ENCODE results near the gene TRIM14.

Gene TRIM14

DNA sequence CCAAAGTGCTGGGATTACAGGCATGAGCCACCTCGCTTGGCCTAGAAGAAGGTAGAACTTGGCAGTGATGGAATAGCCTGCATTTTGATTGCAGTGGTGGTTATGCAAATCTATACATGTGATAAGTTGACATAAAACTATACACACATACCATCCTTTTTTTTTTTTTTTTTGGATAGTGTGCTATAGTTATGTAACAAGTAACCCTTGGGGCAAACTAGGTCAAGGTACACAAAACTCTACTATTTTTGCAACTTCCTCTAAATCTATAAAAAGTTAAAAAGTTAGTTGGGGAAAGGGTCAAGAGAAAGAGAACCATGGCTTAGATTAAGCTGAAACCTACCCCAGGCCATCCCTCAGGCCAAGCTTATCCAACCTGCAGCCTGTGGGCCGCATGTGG is 11.1 kb downstream of the TRIM14 start:
- TF ChIP-seq, protein P1, sequence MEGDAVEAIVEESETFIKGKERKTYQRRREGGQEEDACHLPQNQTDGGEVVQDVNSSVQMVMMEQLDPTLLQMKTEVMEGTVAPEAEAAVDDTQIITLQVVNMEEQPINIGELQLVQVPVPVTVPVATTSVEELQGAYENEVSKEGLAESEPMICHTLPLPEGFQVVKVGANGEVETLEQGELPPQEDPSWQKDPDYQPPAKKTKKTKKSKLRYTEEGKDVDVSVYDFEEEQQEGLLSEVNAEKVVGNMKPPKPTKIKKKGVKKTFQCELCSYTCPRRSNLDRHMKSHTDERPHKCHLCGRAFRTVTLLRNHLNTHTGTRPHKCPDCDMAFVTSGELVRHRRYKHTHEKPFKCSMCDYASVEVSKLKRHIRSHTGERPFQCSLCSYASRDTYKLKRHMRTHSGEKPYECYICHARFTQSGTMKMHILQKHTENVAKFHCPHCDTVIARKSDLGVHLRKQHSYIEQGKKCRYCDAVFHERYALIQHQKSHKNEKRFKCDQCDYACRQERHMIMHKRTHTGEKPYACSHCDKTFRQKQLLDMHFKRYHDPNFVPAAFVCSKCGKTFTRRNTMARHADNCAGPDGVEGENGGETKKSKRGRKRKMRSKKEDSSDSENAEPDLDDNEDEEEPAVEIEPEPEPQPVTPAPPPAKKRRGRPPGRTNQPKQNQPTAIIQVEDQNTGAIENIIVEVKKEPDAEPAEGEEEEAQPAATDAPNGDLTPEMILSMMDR (IDR thresholded peaks at IDR 0.05; ENCODE audit: insufficient read depth, missing control alignments), result no peak
- no peak for FAIRE-seq
- DNase-seq (ENCODE audit: insufficient read length, low spot score), result no peak

DNA sequence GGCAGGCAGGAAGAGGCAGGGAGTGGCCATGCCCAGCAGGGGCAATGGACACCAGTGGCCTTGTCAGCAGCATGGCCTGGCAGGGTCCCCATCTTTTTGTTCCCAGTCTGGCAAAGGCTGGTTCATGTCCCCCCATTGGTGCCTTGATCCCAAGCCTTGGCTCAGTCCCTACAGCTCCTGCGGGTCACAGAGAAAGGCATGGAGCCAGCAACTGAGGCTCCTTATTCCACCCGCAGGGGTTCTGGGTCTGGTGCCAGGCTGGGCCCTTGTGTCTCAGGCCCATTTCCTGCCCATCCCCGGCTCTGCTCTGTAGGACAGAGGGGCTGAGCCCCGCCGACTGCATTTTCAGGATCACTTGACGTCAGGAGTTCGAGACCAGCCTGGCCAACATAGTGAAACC is 14.0 kb downstream of the TRIM14 start:
- DNase-seq (ENCODE audit: insufficient read length, low spot score) (no peak), FAIRE-seq (no peak)
- TF ChIP-seq, protein P1 (IDR thresholded peaks at IDR 0.05; ENCODE audit: insufficient read depth, missing control alignments), result no peak

DNA sequence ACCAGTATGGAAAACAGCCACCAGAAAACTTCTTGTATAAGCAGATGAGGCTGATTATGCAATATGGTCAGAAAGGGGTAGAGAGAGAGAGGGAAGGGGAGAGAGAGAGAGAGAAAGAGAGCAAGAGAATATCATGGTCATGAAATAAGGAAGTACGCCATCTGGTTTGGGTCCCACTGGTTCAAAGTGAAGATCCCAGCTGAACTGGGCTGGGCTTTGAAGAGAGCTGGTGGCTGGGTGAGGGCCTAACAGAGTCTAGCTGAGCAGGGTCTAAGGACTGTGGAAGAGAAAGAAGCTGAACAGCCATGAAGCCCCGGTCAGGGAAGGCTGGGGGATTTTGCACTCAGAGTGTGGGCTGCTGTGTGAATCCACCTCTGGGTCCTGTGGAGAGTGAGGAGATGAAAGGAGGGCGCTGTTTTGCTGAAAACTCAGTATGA is 14.6 kb downstream of the TRIM14 start:
- no peak for FAIRE-seq
- TF ChIP-seq, protein P1 (IDR thresholded peaks at IDR 0.05; ENCODE audit: insufficient read depth, missing control alignments), result no peak
- no peak for DNase-seq (ENCODE audit: insufficient read length, low spot score)

DNA sequence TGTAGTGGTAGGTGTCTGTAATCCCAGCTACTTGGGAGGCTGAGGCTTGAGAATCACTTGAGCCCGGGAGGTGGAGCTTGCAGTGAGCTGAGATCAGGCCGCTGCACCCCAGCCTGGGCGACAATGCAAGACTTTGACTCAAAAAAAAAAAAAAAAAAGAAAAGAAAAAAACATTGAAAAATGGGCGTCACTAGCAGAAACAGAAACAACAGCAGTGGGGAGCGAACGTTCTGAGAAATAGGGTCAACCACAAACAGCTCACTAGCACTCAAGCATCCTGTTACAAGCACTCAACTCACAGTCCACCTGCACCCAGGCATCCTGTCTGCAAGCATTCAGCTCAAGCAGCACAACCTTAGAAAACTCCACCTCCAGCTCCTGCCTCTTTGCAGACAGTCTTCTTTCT is 17.2 kb downstream of the TRIM14 start:
- DNase-seq (ENCODE audit: insufficient read length, low spot score) (no peak), FAIRE-seq (no peak)
- TF ChIP-seq, protein P1 (IDR thresholded peaks at IDR 0.05; ENCODE audit: insufficient read depth, missing control alignments), result no peak

DNA sequence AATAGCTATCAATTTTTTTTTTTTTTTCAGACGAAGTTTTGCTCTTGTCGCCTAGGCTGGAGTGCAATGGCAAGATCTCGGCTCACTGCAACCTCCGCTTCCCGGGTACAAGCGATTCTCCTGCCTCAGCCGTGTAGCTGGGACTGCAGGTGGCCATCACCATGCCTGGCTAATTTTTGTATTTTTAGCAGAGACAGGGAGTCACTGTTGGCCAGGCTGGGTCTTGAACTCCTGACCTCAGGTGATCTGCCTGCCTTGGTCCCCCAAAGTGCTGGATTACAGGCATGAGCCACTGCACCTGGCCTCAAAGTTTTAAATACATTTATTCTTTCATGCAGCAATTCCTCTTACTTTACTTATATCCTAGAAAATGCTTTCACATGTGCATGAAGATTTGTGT is 17.6 kb downstream of the TRIM14 start:
- TF ChIP-seq, protein P1 (IDR thresholded peaks at IDR 0.05; ENCODE audit: insufficient read depth, missing control alignments), result no peak
- FAIRE-seq, result no peak
- no peak for DNase-seq (ENCODE audit: insufficient read length, low spot score)

DNA sequence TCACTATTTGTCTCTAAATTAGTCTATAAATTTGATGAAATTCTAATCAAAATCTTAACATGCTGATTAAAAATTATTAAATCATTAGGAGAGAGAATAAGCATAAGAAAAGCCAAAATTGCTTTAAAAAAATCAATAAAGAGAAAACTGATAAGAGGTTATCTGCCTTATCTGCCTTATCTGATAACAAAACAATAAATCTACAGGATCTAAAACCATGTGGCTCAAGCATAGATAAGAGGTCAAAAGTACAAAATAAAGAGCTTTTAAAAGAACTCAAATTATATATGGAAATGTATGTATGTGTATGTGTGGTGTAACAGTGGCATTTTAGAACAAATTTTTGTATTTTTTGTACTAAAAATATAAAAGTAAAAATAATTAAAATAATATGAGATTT is 18.6 kb downstream of the TRIM14 start:
- TF ChIP-seq, protein P1 (IDR thresholded peaks at IDR 0.05; ENCODE audit: insufficient read depth, missing control alignments), result no peak
- no peak for FAIRE-seq
- DNase-seq (ENCODE audit: insufficient read length, low spot score), result no peak

DNA sequence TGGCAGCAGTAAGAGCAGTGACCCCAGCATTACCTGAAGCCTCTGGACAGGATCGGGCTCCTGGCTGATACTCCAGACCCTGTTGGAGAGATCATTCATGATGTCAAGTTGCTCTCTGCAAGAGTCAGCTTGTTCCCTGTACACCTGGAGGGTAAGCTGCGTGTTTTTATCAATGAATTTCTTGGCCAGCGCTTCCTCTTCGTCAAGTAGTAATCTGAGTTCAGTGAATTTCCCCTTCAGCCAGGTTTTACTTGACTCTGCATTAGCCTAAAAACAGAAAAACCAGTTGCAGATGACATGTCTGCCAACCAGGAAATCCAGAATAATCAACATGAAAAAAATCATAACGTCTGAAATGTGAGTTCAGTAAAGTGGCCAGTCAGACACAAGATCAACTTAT is 19.1 kb downstream of the TRIM14 start:
- no peak for DNase-seq (ENCODE audit: insufficient read length, low spot score)

More for the DNA sequence above, 19.1 kb downstream of the TRIM14 start:
- TF ChIP-seq, protein P1 (IDR thresholded peaks at IDR 0.05; ENCODE audit: insufficient read depth, missing control alignments), result no peak
- FAIRE-seq, result no peak
